ENCODE measurements around the gene BET1L. TPM values are rescaled to one million over a fixed set of nuclear protein-coding genes. Genes with fewer than 3 reads are reported as not detected.
A peak's percentile ranks its signal among the peaks of the same experiment; 100 is the strongest.

Gene BET1L
- total and polyA plus RNA-seq, 10 of the 15 experiments (the other 5 are each of a cell fraction or from before 2014, with no cell fraction given): 6.7 to 55.4 (median 39.7) TPM

- TF ChIP-seq USF1 (IDR thresholded peaks at IDR 0.05; ENCODE audit: borderline replicate concordance, extremely low read length, insufficient read depth, low read depth, low read length) (no peak), EZH2 (IDR thresholded peaks at IDR 0.05; ENCODE audit: borderline replicate concordance, control insufficient read depth, low read depth, low read length) (no peak), MEF2A (IDR thresholded peaks at IDR 0.05; ENCODE audit: insufficient read depth, low read depth, low read length) (no peak), E2F8 (IDR thresholded peaks at IDR 0.05; ENCODE audit: low read depth, partially characterized antibody) (no peak), IKZF1 (conservative IDR thresholded peaks at IDR 0.05) (no peak; the same call in 1 of the 2 replicates), ZNF687 (IDR thresholded peaks at IDR 0.05) (peak; percentile 67), SUZ12 (IDR thresholded peaks at IDR 0.05; ENCODE audit: unreplicated experiment) (no peak), BHLHE40 (IDR thresholded peaks at IDR 0.05; ENCODE audit: borderline replicate concordance in 1 of 2, low read depth in 2 of 2, low read length in 1 of 2) (peak; percentile 19 to 35; a peak in 2 of 4 replicates), ZBTB33 (IDR thresholded peaks at IDR 0.05) (no peak), KDM1A (IDR thresholded peaks at IDR 0.05; ENCODE audit: borderline replicate concordance) (no peak), HDAC2 (IDR thresholded peaks at IDR 0.05) (no peak), RCOR1 (conservative IDR thresholded peaks at IDR 0.05; ENCODE audit: low read depth, low read length) (no peak), BMI1 (IDR thresholded peaks at IDR 0.05; ENCODE audit: borderline replicate concordance) (no peak), RAD21 (IDR thresholded peaks at IDR 0.05; ENCODE audit: insufficient read depth, low read depth, low read length) (no peak), NFYB (IDR thresholded peaks at IDR 0.05; ENCODE audit: insufficient read depth, low read depth, low read length) (no peak), TARDBP (IDR thresholded peaks at IDR 0.05; ENCODE audit: borderline replicate concordance) (0 out of 2 replicates have a peak, but pooled peaks have one; percentile 33), IRF5 (IDR thresholded peaks at IDR 0.05; ENCODE audit: borderline replicate concordance) (no peak)
Observed at GRCh38 chr11:208181-208916, 1.1 kb upstream of the BET1L start (continued).

All from GM12878 (cell line).